ENCODE measurements around the gene RCC2. TPM values are rescaled to one million over a fixed set of nuclear protein-coding genes. Genes with fewer than 3 reads are reported as not detected.

Gene RCC2
- total RNA-seq, 1 experiment from 2014 or later, result 82.7 TPM

DNA sequence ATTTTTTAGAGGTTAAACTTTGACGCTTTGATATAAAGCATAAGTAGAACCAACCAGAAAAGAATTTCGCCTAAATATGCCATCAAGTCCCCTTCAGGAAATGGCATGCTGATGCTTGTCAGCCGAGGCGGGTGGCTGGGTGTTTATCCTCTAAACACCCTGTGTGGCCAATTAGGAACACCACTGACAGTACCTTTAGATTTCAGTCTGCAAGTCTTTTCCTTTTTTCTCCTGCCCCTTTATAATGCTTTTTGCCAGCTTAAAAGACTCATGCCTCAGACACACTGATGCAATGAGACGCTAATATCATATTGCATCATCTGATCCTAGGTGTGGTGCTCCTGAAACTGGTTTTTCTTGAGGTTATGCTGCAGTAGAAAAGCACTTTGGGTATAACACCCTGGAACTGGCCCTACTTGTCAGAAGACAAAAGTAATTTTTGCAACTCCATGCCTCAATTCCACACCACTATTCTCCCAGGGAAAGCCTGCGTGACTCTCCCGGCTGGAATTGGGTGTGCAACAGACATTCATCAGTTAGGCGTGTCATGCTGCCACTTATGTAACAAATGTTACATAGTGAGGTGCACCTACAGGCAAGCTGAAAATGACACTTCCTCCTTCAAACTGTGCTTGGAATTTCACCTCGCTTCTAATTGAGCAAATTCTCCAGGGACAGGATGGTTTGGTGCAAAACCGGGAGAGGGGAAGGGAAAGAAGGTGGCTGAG, 2.0 kb upstream of the RCC2 start:
- peak overlapping the region; percentile 40 for H2AFZ ChIP-seq (ENCODE audit: low read length)
- POLR2A ChIA-PET (ENCODE audit: unreplicated experiment), result interaction anchor here (0.5 to 0.6 kb wide), 2 partner anchors 42 to 536 kb away, joined by 5 to 6 read pairs; no protein-coding TSS in a partner anchor
- CTCF ChIA-PET, result no interaction called here

DNA sequence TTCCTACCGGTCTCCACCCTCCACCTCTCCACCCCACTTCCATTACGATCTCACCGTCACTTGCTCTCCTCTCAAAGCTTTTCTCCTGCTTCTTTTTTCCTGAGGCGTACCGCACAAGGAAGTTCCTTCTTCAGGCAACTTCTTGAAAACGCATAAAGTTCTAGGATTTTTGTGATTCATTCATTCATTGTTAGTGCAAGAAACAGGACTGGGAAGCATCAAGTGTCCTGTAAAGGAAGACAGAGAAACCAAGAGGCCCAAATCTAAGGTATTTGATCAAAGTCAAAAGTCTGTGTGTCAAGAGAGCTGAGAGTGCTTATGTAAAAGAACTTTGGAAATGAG, 1.3 kb upstream of the RCC2 start:
- Histone ChIP-seq H3K4me3 (ENCODE audit: low read length) (peak overlapping the region; percentile 72), H3K4me2 (ENCODE audit: low read length) (peak overlapping the region; percentile 86), H3F3A (ENCODE audit: low read length, unreplicated experiment) (no peaks in the 10 kb centered on the region), H3K79me2 (ENCODE audit: low read length) (peaks cover 36% of the 10 kb centered on the region), H3K27ac (ENCODE audit: low read length) (peak overlapping the region; percentile 56), H3K27me3 (ENCODE audit: low read length) (no peaks in the 10 kb centered on the region), H3K36me3 (ENCODE audit: low read depth, low read length) (peaks cover 12% of the 10 kb centered on the region; the same call in 1 of the 2 replicates), H3K9me2 (replicated peaks; ENCODE audit: low read length) (no peaks in the 10 kb centered on the region), H3K4me1 (ENCODE audit: insufficient read depth, low read length) (peaks cover 43% of the 10 kb centered on the region), H3K9me3 (ENCODE audit: low read length) (no peaks in the 10 kb centered on the region), H3K9ac (ENCODE audit: low read length) (no peak overlapping the region), H2AFZ (ENCODE audit: low read length) (no peak overlapping the region), H4K20me1 (ENCODE audit: low read length) (peaks cover 16% of the 10 kb centered on the region)
- POLR2A ChIA-PET (ENCODE audit: unreplicated experiment), result interaction anchor here (0.5 kb wide), 1 partner anchor 42 kb away, joined by 5 read pairs; no protein-coding TSS in a partner anchor
- DNase-seq (peak; percentile 8), ATAC-seq (no peak)
- CTCF ChIA-PET, result no interaction called here
- TF ChIP-seq EZH2 (IDR thresholded peaks at IDR 0.05; ENCODE audit: low read length, unreplicated experiment) (no peak), EZH2phosphoT487 (IDR thresholded peaks at IDR 0.05; ENCODE audit: borderline replicate concordance, low read length) (no peak)
- TF ChIP-seq, protein P1, sequence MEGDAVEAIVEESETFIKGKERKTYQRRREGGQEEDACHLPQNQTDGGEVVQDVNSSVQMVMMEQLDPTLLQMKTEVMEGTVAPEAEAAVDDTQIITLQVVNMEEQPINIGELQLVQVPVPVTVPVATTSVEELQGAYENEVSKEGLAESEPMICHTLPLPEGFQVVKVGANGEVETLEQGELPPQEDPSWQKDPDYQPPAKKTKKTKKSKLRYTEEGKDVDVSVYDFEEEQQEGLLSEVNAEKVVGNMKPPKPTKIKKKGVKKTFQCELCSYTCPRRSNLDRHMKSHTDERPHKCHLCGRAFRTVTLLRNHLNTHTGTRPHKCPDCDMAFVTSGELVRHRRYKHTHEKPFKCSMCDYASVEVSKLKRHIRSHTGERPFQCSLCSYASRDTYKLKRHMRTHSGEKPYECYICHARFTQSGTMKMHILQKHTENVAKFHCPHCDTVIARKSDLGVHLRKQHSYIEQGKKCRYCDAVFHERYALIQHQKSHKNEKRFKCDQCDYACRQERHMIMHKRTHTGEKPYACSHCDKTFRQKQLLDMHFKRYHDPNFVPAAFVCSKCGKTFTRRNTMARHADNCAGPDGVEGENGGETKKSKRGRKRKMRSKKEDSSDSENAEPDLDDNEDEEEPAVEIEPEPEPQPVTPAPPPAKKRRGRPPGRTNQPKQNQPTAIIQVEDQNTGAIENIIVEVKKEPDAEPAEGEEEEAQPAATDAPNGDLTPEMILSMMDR (conservative IDR thresholded peaks at IDR 0.05; ENCODE audit: low read depth, low read length), result no peak
- TSS peak; percentile 59 for BruUV-seq (replicated peaks)
- intact Hi-C loops (cut with micrococcal nuclease), result loop anchor here (5.0 kb wide), 2 partner anchors 37 to 127 kb away; no protein-coding TSS in a partner anchor

More for the DNA sequence above, 2.0 kb upstream of the RCC2 start:
- H3K9me3 ChIP-seq (ENCODE audit: low read length), result no peaks in the 10 kb centered on the region
- peak overlapping the region; percentile 56 for H3K27ac ChIP-seq (ENCODE audit: low read length)
- H3K27me3 ChIP-seq (ENCODE audit: low read length), result no peaks in the 10 kb centered on the region
- H3K9ac ChIP-seq (ENCODE audit: low read length), result no peak overlapping the region
- peak overlapping the region; percentile 86 for H3K4me2 ChIP-seq (ENCODE audit: low read length)
- H3K79me2 ChIP-seq (ENCODE audit: low read length), result peaks cover 30% of the 10 kb centered on the region
- peaks cover 9% of the 10 kb centered on the region for H4K20me1 ChIP-seq (ENCODE audit: low read length)
- no peaks in the 10 kb centered on the region for H3K9me2 ChIP-seq (replicated peaks; ENCODE audit: low read length)
- TF ChIP-seq, protein P1 (conservative IDR thresholded peaks at IDR 0.05; ENCODE audit: low read depth, low read length), result no peak
- TF ChIP-seq EZH2 (IDR thresholded peaks at IDR 0.05; ENCODE audit: low read length, unreplicated experiment) (no peak), EZH2phosphoT487 (IDR thresholded peaks at IDR 0.05; ENCODE audit: borderline replicate concordance, low read length) (no peak)
- no TSS peak for BruUV-seq (replicated peaks)
- peaks cover 7% of the 10 kb centered on the region; the same call in 1 of the 2 replicates for H3K36me3 ChIP-seq (ENCODE audit: low read depth, low read length)
- peak overlapping the region; percentile 72 for H3K4me3 ChIP-seq (ENCODE audit: low read length)
- ATAC-seq (peak; percentile 27; the same call in 1 of the 2 replicates), DNase-seq (peak; percentile 78)
- no peaks in the 10 kb centered on the region for H3F3A ChIP-seq (ENCODE audit: low read length, unreplicated experiment)
- peaks cover 42% of the 10 kb centered on the region for H3K4me1 ChIP-seq (ENCODE audit: insufficient read depth, low read length)
- intact Hi-C loops (cut with micrococcal nuclease), result loop anchor here (5.0 kb wide), 2 partner anchors 36 to 126 kb away; no protein-coding TSS in a partner anchor

All from PC-3 (cell line).